Liver (tissue), 9 donors: ENCODE measurements around the gene CDKL4. TPM values are rescaled to one million over a fixed set of nuclear protein-coding genes. Genes with fewer than 3 reads are reported as not detected.

Experiments
- DNase-seq: peaks from one replicate; pipeline ENCODE4 v3.0.0-alpha.2; 2017; ENCODE audit warnings: low spot score
- H3K27ac ChIP-seq, 2 donors: one replicate each; pipeline ENCODE4 v1.7.0; 2013; ENCODE audit warnings: inconsistent platforms in 2 of 2, low read length in 2 of 2, control low read depth in 1 of 2, low read depth in 1 of 2, mild to moderate bottlenecking in 1 of 2
- H3K27me3 ChIP-seq, 4 donors: one replicate each; pipeline versions ENCODE4 v1.6.1 to v1.7.0; 2013; ENCODE audit warnings: low read length in 3 of 4, inconsistent platforms in 1 of 4, mild to moderate bottlenecking in 1 of 4, moderate library complexity in 1 of 4; ENCODE audit not compliant: control insufficient read depth in 4 of 4, insufficient read depth in 4 of 4
- H3K36me3 ChIP-seq, 4 donors: one replicate each; pipeline versions ENCODE4 v1.6.1 to v1.7.0; 2013; ENCODE audit warnings: low read length in 3 of 4, mild to moderate bottlenecking in 3 of 4, low read depth in 1 of 4, moderate library complexity in 1 of 4; ENCODE audit not compliant: control insufficient read depth in 4 of 4, insufficient read depth in 3 of 4
- H3K4me1 ChIP-seq, 4 donors: one replicate each; pipeline versions ENCODE4 v1.6.1 to v1.7.0; 2013; ENCODE audit warnings: low read length in 3 of 4, mild to moderate bottlenecking in 3 of 4, moderate library complexity in 1 of 4; ENCODE audit not compliant: control insufficient read depth in 4 of 4, insufficient read depth in 4 of 4
- H3K4me3 ChIP-seq, 3 donors: one replicate each; pipeline versions ENCODE4 v1.6.1 to v1.7.0; 2013; ENCODE audit warnings: low read length in 3 of 3, control low read depth in 1 of 3, low read depth in 1 of 3, mild to moderate bottlenecking in 1 of 3
- H3K9ac ChIP-seq, 2 donors: one replicate each; pipeline ENCODE4 v1.7.0; 2013; ENCODE audit warnings: low read length in 2 of 2, mild to moderate bottlenecking in 2 of 2, moderate library complexity in 2 of 2, control low read depth in 1 of 2, low read depth in 1 of 2
- H3K9me3 ChIP-seq, 4 donors: one replicate each; pipeline versions ENCODE4 v1.6.1 to v1.7.0; 2013; ENCODE audit warnings: low read length in 3 of 4; ENCODE audit not compliant: control insufficient read depth in 4 of 4
- ATF3 ChIP-seq: IDR thresholded peaks from 2 replicates; pipeline ENCODE4 v1.6.1; 2016; ENCODE audit warnings: antibody characterized with exemption
- CTCF ChIP-seq: fragments of 150-350 bp; IDR thresholded peaks from 2 replicates; pipeline ENCODE4 v1.5.1; 2017; ENCODE audit warnings: improper control_type of control experiment, low read depth, low read length; ENCODE audit not compliant: missing input control
- EGR1 ChIP-seq, 2 donors: IDR thresholded peaks; 2 replicates each; pipeline ENCODE4 v1.6.1; 2016 to 2018; ENCODE audit warnings: antibody characterized with exemption in 2 of 2, low read depth in 2 of 2
- FOXA2 ChIP-seq: IDR thresholded peaks from 2 replicates; pipeline ENCODE4 v1.6.1; 2016; ENCODE audit warnings: antibody characterized with exemption
- GABPA ChIP-seq, 2 donors: IDR thresholded peaks in 1 of 2; conservative IDR thresholded peaks in 1 of 2; 2 replicates each; pipeline ENCODE4 v1.6.1; 2016; ENCODE audit warnings: antibody characterized with exemption in 2 of 2, mild to moderate bottlenecking in 1 of 2, moderate library complexity in 1 of 2
- HNF4G ChIP-seq: IDR thresholded peaks from 2 replicates; pipeline ENCODE4 v1.6.1; 2016; ENCODE audit warnings: antibody characterized with exemption
- JUND ChIP-seq, 2 donors: IDR thresholded peaks; 2 replicates each; pipeline ENCODE4 v1.6.1; 2016; ENCODE audit warnings: antibody characterized with exemption in 2 of 2
- MAX ChIP-seq: IDR thresholded peaks from 2 replicates; pipeline ENCODE4 v1.6.1; 2016; ENCODE audit warnings: antibody characterized with exemption
- REST ChIP-seq: IDR thresholded peaks from 2 replicates; pipeline ENCODE4 v1.6.1; 2016; ENCODE audit warnings: antibody characterized with exemption, mild to moderate bottlenecking
- RXRA ChIP-seq, 2 donors: IDR thresholded peaks; 2 replicates each; pipeline ENCODE4 v1.6.1; 2017 to 2018; ENCODE audit warnings: antibody characterized with exemption in 2 of 2, mild to moderate bottlenecking in 1 of 2
- SP1 ChIP-seq: IDR thresholded peaks from 2 replicates; pipeline ENCODE4 v1.6.1; 2018; ENCODE audit warnings: antibody characterized with exemption, mild to moderate bottlenecking
- ZBTB33 ChIP-seq: IDR thresholded peaks from 2 replicates; pipeline ENCODE4 v1.6.1; 2016; ENCODE audit warnings: antibody characterized with exemption
- WGBS: extraction: QIAGEN DNeasy Blood & Tissue Kit; methylation state at CpG from one replicate; pipeline ENCODE4 v1.1.7; 2013; 5-methylcytosine and 5-hydroxymethylcytosine counted together
- polyA plus RNA-seq, 2 donors: library from polyadenylated mRNA; stranded (reverse) in 1 of 2; unstranded in 1 of 2; fragments of 200-250 nt in 1 of 2; fragments of >200 nt in 1 of 2; fragmentation: Nextera tagmentation in 1 of 2; extraction: Ambion mirVana in 1 of 2; gene quantifications; one replicate each; pipeline versions ENCODE4 v1.2.1 to v1.2.3, GENCODE V29; 2013 to 2015
- total RNA-seq, 2 donors: library from RNA; depleted of rRNA; stranded (reverse); fragments of >200 nt; gene quantifications; one replicate each; pipeline ENCODE4 v1.2.3, GENCODE V29; 2014
- donor health status: healthy.
- donor health status: healthy.
- donor health status: healthy.
- donor health status: healthy.
- donor health status: healthy.

Gene CDKL4
- total and polyA plus RNA-seq, 4 donors: 0.25 to 1.1 TPM; not detected in 2

GRCh38 chr2:39183673-39184072, 60.1 kb downstream of the CDKL4 start:
- 92% methylated on average over 2 of the region's 2 CpGs for WGBS
- H3K4me1 ChIP-seq: no peaks in the 10 kb centered on the region
- no peak overlapping the region for H3K27ac ChIP-seq
- no peaks in the 10 kb centered on the region for H3K36me3 ChIP-seq
- TF ChIP-seq FOXA2 (no peak), ATF3 (no peak), HNF4G (no peak)
- H3K9me3 ChIP-seq: no peaks in the 10 kb centered on the region
- DNase-seq: no peak
- H3K9ac ChIP-seq: no peak overlapping the region
- H3K27me3 ChIP-seq: no peaks in the 10 kb centered on the region
- no peak overlapping the region for H3K4me3 ChIP-seq

- no peak overlapping the region for H3K4me3 ChIP-seq
- H3K9ac ChIP-seq: no peak overlapping the region
- H3K27ac ChIP-seq: no peak overlapping the region
- no peak for DNase-seq
- no peaks in the 10 kb centered on the region for H3K27me3 ChIP-seq
- WGBS: 65% methylated on average over 2 of the region's 2 CpGs
- H3K36me3 ChIP-seq: no peaks in the 10 kb centered on the region
- no peaks in the 10 kb centered on the region for H3K4me1 ChIP-seq
- TF ChIP-seq REST: no peak
- no peak for TF ChIP-seq CTCF
- TF ChIP-seq ATF3: no peak
- TF ChIP-seq SP1: no peak
- TF ChIP-seq RXRA (IDR thresholded peaks at IDR 0.05): no peak
- TF ChIP-seq EGR1 (IDR thresholded peaks at IDR 0.05; ENCODE audit: low read depth in 2 of 2): no peak
- no peaks in the 10 kb centered on the region for H3K9me3 ChIP-seq
Observed at GRCh38 chr2:39181297-39181696, 62.5 kb downstream of the CDKL4 start.

- DNase-seq: no peak
- Histone ChIP-seq H3K4me1 (no peaks in the 10 kb centered on the region), H3K27ac (no peak overlapping the region), H3K4me3 (no peak overlapping the region), H3K9me3 (no peaks in the 10 kb centered on the region), H3K9ac (no peak overlapping the region), H3K27me3 (no peaks in the 10 kb centered on the region), H3K36me3 (no peaks in the 10 kb centered on the region)
- WGBS: 90% methylated on average over 12 of the region's 12 CpGs
- TF ChIP-seq ZBTB33: no peak
- no peak for TF ChIP-seq GABPA (IDR thresholded peaks at IDR 0.05 in 1 of 2, conservative IDR thresholded peaks at IDR 0.05 in 1 of 2)
- no peak for TF ChIP-seq JUND (IDR thresholded peaks at IDR 0.05)
- no peak for TF ChIP-seq MAX
- no peak for TF ChIP-seq EGR1 (IDR thresholded peaks at IDR 0.05; ENCODE audit: low read depth in 2 of 2)
Observed at GRCh38 chr2:39179974-39180960, 63.5 kb downstream of the CDKL4 start.
